ENCODE data around the gene ADGRB2.

Gene ADGRB2

DNA sequence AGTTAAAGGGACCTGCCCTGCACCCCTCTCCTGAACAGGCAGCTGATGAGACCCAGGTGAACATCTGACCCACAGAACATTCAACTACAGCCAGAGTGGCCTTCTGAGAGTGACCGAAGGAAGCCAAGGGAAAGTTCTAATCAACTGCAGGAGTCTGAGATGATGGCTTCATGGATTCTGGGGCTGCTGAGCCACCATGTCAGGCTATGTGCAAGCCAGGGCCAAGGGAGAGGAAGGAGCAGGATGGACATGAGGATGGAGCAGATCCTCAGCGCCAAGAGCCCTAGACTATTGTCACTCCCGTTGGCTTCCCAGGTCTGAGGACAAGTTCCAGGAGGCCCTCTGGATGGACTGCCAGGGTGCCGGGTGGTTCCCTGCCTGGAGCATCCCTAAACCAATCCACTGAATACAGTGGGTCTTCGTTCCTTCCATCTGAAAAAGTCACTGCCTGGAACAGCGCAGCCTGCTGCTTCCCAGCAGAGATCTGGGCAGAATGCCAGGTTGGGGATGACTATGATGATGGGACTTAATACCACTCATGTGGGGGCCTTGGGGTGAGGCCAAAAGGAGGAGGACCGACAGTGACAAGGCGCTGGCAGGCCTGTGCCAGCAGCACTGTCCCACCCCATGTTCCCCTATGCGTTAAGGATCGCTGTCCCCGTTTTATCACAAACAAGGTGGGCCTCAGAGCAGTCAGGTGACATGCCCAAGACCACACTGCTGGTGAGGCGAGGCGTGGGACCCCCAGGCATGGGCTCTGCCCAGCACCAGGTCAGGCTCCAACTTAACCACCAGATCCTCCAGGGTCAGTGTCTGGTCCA lies 31.9 kb upstream of the ADGRB2 start:
- peak; percentile 6 to 39 (median 9) for DNase-seq

DNA sequence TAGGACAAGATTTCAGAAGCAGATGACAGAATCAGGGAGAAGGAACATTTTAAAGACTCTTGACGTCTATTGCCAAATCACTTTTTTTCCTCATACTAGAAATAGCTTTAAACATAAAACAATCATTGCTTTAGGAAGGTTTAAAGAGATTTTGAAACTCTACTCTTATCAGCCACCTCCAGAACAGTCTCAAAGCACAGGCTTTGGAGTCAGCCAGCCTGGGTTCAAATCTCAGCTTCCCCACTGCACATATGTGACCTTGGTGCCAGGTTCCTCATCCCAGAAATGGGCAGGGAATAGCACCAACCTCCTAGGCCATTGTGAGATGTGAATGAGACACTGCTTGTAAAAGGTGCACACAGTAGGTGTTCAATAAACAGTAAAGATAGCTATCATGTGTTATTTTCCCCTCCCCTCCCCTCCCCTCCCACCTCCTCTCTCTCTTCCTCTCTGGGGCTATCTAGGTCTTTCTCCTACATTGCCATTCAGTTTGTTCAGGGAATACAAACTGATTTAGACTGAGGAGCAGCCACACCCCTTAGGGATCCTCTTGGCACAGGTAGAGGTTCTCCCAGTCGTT lies 31.0 kb upstream of the ADGRB2 start:
- no peak for DNase-seq

DNA sequence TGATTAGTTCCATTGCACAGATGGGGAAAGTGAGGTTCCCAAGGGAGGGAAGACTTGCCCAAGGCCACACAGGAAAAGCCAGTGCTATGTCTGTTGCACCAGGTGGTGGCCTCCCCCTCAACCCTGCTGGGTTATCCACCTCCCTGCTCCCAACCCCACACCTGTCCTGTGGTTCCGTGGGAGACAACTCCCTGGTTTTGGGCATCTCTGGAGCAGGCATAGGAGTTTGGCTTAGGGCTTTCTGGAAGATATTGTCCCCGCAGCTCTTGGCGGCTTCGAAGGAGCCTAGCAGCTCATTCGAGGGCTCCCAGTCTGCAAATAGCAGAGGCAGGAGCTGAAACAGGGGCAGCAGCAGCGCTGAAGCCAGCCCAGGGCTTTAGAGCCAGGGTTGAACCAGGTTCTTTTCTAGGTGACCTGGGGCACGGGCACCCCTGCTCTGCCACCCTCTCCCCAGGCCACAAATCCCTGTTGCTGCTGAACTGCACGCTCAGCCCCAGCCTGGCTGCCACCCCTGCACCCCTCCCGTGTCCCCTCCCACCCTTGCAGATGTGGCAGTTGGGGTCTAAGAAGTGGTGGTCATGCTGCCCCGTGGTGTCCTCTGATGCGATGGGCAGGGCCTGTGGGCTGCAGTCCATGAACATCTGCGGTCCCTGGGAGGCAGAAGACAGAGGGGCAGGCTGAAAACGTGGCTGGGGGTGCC lies 29.6 kb upstream of the ADGRB2 start:
- DNase-seq = no peak

DNA sequence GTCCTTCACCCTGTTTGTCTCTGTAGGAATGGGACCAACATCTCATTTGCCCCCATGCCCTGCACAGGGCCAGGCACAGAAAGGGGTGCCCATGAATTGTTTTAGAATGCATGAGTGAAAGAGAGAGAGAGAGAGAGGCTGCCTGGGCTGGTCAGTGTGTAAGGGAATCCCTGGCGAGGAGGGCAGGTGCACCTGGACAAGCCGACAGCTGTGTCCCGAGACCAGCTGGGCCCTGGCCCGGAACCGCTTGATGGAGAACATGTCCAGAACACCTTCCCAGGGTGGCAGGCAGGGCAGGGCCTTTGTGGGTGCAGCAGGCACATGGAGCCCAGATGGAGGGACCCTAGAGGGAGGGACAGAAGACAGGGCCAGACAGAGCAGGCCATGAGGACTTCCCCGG lies 28.9 kb upstream of the ADGRB2 start:
- DNase-seq = no peak

DNA sequence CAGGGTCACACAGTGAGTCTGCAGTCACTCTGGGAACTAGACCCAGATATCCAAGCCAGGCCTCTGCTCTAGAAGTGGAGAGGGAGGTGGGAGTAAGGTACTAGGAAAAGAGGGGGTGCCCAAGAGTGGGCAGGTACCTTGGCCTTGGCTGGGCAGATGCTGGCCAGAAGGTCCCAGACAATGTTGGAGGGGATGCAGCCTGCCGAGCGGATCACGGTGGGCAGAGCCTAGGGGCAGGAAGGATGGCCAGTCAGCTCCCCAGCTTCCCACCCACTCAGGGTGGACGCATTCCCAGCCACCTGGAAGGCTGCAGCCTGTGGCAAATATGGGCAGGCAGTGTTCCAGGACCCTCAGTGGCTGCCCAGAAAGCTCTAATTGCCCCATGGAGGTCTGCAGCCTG lies 28.4 kb upstream of the ADGRB2 start:
- DNase-seq = no peak

DNA sequence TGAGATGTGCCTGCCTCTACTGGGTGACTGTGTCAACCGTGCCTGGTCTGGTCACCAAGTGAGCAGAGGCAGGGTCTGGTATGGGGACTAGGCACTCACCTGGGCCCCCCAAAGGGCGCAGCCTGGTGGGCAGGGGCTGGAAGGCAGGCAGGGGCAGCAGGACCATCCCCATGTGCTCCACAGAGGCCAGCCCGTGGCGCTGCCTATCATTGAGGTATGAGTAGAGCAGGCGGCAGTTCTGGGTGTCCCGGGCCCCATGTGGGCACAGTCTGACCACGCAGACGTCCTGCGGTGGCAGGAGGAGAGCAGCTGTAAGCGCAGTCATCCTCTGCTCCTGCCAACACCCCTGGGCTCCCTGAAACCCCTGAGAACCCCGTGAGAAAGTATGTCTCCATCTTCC lies 28.0 kb upstream of the ADGRB2 start:
- no peak for DNase-seq

DNA sequence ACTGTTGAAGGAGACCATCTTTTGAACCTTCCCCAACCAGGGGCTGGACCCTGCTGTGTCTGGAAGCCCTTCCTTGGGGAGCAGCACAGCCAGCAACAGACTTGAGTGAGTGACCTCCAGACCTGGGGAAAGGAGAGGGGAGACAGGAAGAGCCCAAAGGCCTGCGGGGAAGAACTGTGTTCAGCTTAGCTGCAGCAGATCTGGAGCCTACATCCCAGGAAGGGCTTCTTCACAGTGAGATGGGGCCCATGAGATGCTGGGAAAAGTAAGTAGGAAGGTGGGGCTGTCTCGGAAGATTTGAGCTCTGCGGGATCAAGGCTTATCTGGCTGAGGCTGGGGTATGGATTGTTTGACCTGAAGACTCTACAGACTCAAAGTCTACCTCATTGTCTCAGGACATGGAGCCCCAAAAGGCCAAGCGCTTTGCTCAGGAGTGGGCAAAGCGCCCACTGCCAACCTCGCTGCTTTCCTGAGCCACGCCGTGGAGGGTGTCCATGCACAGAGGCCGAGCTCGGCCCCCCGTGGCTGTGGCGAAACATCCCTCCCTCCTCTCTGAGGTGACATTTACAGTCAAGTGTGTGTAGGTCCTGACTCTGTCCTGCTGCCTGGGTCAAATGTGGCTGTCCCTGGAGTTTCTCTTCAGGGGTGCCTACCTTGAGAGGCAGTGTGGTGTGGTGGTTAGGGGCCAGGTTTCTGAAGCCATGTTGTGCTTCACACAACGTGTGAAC lies 27.2 kb upstream of the ADGRB2 start:
- no peak for DNase-seq

DNA sequence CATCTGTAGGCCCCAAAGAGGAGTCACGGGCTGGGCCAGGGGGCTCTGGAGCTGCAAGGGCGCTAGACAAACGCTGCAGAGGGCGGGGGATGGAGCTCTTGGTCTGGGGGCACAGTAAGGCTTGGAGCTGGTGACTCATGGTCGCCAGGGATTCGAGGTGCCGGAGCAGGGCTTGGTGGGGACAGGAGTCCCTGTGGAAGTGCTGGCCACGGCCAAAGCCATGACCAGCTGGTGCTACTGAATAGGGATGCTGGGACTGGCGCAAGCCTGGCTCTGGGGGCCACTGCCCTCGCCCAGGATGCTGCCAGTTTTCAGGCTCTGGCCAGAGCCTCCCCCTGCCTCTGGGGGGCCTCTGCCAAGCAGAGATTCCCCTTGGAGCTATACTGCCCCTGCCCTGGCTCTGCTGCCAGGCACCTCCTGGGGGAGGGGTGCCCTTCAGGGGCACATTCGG lies 26.5 kb upstream of the ADGRB2 start:
- DNase-seq = no peak

DNA sequence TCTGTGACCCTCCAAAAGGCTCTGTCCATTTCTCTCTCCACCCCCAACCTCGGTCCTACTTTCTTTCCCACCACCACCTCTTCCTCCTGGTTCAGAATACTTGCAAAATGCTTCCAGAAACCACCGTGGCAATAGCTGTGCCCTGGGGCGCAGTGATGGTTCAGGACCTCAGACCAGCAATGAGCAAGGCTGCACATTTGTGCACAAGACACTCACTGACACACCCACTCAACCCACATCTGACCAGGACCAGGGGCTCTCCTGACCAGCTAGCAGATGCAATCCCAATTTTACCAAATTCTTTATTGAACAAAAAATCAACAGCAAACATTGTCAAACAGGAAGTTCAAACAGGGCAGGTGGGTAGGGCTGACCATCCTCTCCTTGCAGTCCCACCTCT lies 26.0 kb upstream of the ADGRB2 start:
- DNase-seq = no peak

DNA sequence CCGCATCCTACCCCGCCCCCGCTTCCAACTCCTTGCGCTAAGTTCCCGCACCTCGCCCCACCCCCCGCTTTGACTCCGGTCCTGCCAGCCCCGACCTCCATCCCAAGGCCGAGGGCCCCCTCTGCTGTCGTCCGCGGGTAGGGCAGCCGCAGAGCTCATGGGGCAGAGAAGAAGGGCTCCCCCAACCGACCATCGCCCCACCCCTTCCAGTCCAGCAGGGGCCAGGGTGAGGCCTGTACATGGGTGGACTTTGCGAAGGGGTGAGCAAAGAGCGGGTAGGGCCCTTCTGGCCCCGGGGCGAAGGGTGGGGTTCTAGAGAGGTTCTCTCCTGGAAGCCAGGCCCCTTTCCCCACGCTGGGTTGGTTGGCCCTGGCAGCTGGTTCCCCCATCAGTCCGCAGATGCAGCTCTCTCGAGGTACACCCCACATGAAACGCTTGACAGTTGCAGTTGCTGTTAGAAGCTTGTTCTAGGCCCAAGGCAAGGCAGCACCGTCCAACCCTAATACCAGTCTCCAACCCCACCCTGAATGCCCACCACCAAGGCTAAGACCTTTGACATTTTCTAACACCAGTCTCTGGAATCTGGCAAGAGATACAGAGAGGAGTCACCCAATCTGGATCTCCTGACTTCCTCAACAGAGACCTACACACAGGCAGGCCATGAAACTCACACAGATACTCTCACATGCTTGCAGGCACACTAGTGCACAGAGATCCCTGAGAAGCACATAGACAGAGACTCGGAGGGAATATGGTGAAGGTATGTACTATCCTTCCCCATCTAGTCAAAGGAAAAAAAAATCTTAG lies 25.3 kb upstream of the ADGRB2 start:
- DNase-seq = peak; percentile 74 to 87 (median 75)

DNA sequence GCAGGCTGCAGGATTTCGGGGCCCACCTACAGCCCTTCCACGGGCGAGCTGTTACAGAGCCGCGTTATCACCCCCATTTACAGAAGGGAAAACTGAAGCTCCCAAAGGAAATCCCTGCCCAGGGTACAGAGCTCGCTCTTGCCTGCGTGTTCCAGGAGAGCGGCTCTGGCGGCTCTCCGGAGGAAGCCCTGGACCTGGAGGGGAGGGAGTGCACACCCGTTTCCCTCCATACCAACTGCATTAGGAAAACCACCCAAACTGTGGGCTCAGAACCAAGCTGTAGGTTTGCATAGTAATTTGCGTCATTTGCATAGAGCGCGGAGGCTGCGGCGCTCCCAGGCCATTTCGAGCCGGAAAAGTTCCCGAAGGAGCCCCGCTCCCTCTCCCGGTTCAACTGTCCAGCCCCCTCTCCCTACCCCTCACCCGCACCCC lies 24.7 kb upstream of the ADGRB2 start:
- peak in 1 of 3 experiments; percentile 77 for DNase-seq

DNA sequence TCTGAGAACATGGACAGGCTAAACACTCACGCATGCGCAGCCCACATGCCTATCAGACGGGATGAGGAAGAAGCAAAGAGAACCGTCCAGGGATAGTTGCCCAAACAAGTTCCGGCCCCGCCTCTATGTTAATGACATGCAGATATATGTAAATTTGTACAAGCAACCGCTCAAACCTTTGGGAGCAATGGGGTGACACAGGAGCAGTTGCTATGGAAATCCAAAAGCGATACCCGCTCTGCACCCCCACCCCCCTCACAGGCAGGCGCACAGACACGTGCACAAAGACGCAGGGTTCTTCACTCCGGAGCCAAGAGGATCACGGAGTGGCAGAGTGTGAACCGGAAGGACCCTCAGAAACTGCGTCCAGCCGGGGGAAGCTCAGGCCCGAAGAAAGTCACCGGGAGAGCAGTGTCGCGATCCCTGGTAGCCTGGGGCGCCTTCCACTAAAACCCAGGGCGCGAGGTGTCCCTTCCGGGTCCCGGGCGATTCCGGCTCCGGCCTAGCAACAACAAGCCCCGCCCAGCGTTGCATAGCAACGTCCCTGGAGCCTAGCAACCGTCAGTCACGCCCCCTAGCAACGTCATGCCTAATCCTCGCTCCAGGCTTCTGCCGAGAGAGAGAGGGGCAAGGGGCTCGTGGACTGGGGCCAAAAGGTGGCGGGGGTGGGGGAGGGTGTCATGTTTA lies 24.1 kb upstream of the ADGRB2 start:
- peak; percentile 44 to 88 (median 73) for DNase-seq

DNA sequence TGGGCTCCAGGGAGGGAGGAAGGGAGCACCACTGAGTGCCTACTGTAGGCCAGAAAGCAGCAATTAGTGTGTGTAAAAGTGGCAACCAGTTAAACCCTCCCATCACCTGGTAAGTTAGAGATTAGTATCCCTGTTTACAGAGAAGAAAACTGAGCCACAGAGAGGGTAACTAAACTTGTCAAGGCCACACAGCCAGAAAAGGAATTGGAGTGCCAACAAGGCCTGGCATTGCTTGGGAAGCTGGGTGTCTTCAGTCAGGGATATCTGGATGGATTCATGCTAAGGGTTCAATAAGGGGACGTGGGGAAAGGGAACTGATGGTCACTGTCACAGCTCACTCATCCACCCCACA lies 23.6 kb upstream of the ADGRB2 start:
- no peak for DNase-seq

DNA sequence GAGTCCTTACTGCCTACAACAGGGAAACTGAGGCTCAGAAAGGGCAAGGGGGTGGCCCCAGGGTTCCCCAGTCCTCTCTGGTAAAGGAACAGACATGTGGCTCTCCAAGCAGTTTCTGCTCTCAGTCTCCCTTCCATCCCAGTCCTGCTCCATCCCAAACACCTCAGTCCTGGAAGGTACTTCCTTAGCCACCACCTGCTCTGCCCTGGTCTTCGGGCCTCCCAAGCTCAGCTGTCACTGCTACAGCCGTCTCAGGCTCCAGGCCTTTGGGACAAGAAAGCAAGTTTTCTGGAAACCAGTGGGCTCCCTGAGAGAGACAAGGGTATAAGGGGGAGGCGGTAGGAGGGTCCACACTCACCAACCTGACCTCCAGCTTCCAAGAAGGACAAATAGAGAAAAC lies 23.1 kb upstream of the ADGRB2 start:
- DNase-seq = no peak

DNA sequence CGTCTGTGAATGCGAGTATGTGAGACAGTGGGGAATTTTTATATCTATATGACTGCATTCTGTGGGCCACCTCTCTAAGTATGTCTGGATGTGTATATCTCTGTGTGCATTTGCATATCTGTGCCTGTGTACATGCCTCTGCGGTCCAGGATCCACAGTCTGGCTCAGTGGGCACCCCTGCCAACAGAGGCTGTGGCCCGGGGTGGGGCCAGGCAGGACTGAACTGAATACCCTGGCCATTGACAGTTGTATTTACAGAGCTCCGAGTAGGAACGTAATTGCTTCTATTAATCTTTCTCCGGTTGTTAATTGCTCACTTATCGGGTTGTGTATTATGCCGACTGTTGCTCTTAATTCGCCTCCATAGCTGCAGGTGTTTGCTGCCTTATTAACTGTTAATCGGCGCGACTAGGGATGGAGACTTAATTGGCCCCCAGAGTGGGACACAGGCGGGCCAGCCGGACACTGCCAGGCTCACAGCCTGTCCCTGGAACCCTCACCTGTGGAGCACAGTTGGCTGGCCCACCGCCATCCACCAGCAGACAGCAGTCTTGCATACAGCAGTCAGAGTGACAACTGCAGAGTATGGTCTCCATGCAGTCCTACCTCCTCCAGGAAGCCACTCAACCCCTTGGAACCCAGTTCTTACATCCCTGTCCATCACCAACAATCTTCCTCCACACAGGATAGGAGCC lies 22.4 kb upstream of the ADGRB2 start:
- DNase-seq = peak in 2 of 3 experiments; percentile 84 to 97

DNA sequence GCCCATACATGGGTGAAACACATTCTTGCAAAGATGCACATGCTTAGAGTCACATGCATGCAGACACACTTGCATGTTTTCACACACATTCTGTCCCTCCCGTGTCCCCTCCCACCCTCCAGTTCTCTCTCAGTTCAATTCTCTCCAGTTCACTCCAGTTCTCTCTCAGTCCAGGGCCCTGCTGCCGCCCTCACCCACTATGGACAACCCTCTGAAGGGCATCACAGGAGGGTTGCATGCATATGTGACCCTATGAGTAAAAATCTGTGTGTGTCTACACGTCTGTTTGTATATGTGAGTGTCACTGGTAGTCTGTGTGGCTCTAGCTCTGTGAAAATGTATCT lies 21.8 kb upstream of the ADGRB2 start:
- no peak for DNase-seq

DNA sequence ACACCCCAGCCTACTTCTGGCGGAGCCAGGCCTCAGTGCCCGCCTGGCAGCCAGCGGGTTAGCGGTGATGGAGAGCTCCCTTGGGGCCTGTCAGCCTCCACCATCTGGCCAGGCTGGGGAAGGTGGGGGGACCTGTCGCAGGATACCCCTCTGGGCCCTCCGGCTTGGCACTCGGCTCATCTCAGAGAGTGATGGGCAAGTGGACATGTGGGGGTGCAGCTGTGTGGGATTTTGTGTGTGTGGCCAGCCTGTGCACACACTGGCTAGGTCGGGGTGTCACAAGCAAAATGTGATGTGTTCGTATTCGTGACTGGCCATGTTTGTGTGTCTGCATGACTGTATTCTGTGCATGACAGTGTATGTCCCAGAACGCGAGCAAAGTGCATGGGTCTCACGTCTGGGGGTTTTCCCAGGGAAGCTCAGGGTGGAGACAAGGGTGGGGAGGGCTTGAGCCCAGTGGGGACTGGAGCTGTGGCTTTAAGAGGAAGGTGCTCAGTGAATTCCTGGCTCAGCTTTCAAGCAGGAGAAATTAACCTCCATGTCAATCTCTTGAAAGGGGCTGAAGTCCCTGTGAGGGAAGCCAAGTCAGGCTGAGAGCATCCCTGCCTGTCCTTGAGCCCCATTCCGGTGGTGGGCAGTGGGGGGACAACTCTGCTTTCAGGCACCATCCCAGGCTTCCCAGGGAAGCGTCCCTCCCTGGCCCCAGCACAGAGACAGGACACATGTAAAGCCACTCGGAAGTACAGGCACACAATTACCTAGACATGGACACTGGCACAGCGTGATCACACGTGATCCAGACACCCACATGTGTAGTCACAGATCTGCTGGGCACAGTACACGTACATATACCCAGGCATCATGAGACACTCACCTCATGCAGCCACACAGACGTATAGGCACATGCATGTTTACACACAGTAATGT lies 21.1 kb upstream of the ADGRB2 start:
- peak in 2 of 3 experiments; percentile 28 to 41 for DNase-seq

DNA sequence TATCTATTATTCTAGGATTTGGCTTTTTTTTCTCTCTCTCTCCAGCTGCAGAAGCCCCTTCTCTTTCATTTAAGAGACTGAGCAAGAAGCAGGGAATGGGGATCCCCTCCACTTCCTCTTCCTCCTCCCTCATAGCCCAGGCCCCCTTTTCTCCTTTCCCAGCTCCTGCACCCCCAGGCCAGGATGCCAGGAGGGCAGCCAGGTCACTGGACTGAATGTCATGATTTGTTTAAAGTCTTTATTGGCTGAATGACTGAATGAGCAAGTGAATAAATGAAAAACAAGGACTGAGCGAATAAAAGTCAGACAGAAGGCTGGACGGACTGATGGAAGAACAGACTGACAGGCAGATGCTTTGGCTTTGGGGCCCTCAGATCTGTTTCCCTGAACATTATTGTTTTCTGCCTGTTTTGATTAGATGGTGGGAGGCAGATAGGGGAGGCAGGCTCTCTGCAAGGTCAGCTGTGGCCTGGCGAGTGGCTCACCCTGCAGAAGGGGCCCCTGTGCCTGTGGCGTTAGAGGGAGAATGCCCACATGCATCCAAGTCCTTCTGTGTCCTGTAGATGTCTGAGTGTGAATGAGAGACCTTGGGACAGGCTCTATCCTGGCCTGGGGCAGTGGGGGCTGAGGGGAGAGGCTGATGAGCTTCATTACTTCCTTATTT lies 20.3 kb upstream of the ADGRB2 start:
- no peak for DNase-seq

DNA sequence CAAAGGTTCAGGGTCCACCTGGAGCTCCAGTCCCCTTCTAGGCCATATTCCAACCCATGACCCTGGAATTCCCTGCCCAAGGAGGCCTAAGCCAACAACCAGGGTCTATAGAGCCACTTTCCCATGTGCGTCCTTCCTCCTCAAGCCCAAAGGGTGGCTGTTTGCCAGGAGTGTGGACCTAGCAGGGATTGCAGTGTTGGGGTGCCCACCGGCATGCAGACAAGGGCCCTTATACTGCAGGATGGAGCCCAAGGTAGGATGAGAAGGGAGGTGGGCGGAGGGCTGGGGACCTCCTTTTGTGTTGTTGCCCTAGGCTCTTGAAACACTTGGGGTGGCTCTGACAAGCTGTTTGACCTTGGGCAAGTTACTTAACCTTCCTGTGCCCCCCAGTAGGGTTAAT lies 19.7 kb upstream of the ADGRB2 start:
- no peak for DNase-seq
